H4 (cell line): ENCODE results near the gene UBE2V1. TPM values are rescaled to one million over a fixed set of nuclear protein-coding genes. Genes with fewer than 3 reads are reported as not detected.

Source experiments
- DNase-seq: peaks from one replicate; pipeline ENCODE4 v3.0.0-alpha.2; 2015; ENCODE audit warnings: low spot score
- total RNA-seq: library from RNA; depleted of rRNA; stranded (reverse); fragments of >200 nt; shearing (Covaris generic); gene quantifications from 2 replicates; pipeline ENCODE4 v1.2.3, GENCODE V29; 2014; rRNA removed

The UBE2V1 gene
- total RNA-seq, 1 experiment from 2014 or later: 81.7 TPM

DNA sequence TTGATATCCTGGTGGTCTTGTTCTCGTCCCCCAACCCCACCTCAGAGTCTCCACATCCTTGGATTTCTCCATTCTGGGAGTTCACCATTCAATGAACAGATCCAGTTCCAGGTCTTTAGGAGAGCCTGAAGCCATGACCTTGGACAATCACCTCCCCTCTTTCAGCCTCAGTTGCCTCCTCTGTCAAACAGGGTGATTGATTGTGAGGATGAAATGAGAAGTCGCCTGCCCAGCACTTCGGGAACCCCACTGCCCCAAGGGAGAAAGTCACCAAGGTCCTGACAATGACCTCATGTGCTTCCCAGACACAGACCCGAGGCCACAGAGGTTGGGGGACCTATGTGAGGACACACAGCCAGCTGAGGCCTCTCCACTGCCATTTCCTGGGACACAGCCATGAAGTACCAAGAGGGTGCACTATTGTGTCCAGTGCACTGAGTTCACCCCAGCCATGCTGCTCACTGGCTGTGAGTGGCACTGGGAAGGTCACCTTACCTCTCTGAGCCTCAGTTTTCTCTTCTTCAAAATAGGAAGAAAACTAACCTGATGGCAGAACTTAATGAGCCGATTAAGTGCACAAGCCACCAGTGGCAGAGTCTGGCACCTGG lies 68.5 kb downstream of the UBE2V1 start:
- DNase-seq: no peak

GRCh38 chr20:50043573-50044352 lies 69.2 kb downstream of the UBE2V1 start:
- DNase-seq: no peak

DNA sequence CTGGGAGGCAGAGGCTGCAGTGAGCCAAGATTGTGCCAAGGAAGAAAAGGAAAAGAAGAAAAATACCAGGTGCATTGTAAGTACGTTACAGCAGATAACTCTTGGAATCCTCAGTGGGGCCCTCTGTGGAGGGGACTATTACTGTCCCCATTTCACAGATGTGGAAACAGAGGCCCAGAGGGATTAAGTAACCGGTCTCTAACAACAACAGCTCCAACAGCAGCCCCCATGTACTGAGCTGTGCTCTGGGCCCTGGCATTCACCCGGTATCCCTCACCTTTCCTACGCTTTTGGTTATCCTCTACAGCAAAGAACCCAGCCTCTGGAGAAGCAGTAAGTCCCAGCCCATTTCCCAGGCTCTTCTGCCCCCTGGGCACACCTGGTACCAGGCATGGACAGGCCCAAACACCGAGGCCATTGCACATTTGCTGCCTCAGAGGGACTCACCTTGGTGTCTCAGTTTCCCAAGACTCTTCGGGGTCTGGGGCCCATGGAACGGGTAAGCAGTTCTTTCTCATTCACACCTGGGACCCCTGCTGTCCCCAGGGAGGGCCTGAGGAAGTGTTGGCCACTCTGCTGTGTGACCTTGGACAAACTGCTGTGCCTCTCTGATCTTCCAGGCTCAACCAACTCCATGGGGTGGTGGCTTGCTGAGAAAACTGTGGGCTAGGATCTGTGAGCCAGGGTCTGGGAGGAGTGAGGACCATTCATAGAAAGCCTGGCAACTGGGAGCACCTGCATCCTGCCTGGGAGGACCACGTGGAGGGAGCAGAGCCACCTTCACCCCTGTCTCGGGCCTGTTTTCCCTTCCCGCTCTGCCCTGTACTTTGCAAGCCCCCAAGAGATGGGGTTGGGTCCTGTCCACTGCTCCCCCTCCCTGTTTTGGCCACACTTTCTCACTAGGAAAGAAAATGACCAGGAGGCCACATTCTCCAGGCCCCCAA lies 70.3 kb downstream of the UBE2V1 start:
- DNase-seq: no peak

- no peak for DNase-seq
Observed at GRCh38 chr20:50041246-50041873, 71.6 kb downstream of the UBE2V1 start.

DNA sequence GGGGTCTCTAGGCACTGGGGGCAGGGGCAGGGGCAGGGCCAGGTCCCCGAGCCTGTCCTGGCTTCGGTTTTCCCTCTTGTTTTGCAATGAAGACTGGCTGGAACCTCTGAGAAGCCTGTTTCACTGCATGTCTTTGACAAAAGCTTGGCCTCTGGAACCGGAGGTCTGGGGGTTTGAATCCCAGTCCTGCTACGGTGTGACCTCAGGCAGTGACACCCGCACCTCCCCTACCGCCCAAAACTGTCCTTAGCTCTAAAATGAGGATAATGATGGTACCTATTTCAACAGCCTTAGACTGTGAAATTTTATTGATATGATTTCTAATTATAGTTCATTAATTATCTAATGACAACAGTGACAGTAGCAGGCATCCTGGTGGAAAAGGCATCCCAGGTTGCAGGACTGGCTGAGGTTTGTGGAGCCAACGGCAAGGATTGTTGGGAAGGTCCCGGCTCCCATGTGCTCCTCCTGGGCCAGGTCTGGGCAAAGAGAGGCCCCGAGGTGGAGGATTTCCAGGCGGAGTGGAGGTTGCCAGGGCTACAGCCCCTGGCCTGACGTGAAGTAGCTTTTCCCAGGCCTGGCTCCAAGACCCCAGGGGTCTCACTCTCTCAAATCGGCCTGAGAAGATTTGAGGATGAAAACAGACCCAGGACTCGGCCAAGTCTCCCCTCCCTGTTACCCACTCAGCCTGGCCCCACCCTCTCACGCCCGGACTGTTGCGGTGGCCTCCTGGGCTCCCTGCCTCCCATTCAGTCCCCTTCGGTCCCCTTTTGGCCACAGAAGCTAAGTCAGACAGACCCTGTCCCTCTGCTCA lies 72.3 kb downstream of the UBE2V1 start:
- no peak for DNase-seq

- DNase-seq: no peak
Observed at GRCh38 chr20:50039706-50040431, 73.1 kb downstream of the UBE2V1 start.

- DNase-seq: no peak
Observed at GRCh38 chr20:50038574-50038991, 74.4 kb downstream of the UBE2V1 start.

- DNase-seq: no peak
Observed at GRCh38 chr20:50038169-50038568, 74.8 kb downstream of the UBE2V1 start.

DNA sequence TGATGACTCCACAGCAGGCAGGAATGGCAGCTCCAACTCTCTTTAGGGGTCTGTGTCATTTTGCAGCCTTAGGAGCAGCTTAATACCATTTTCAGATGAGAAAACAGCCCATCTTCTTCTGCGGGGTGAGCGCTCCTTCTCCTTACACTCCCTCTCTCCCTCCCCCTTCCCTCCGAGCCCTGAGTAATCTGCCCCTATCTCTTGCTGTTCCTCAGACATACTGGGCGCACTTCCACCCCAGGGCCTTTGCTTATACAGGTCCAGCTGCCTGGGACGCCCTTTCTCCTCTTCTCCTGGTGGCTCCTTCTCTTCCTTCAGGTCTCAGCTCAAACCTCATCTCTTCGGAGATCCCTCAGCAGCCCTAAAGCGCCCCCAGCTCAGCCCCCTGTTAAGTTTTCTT lies 75.4 kb downstream of the UBE2V1 start:
- DNase-seq: no peak

GRCh38 chr20:50037123-50037522 lies 75.8 kb downstream of the UBE2V1 start:
- DNase-seq: no peak

DNA sequence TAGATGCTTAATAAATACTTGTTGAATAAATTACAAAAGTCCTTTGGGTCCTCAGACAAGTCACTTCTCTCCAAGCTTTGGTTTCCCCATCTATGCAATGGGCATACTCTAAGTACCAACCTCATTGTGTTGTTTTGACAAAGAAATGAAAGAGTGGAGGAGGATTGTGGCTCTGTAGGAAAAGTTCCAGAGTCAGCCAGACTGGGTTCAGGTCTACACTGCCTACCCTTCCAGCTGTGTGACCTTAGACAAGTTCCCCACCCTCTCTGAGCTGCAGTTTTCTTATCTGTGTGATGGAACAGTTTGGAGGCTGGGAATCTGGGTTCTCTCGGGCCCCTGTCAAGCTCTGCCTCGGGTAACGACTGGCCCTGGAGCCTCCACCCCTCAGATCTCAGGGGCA lies 76.2 kb downstream of the UBE2V1 start:
- DNase-seq: no peak

- DNase-seq: peak; percentile 86
Observed at GRCh38 chr20:50034567-50035180, 78.3 kb downstream of the UBE2V1 start.

DNA sequence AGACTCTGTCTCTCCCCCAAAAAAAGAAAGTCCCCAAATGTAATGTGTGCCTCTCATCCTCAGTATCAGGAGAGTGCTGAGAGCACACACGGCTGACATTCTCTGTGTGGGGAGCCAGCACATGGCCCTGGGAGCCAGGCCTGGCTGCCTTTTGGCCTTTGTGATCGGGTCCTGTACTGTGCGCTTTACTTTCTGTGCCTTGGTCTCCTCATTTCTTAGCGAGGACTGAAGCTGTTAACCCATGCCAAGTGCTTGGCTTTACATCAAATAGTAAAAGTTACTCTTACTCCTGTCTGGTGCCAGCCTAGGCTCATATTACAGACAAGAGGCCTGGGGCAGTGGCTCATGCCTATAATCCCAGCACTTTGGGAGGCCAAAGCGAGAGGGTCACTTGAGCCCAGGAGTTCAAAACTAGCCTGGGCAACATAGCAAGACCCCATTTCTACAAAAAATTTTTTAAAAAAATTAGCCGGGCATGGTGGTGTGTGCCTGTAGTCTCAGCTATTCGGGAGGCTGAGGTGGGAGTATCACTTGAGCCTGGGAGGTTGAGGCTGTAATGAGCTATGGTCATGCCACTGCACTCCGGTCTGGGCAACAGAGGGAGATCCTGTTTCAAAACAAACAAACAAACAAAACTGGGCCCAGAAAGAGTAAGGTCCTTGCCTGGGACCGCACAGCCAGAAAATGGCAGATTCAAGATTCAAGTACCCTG lies 79.8 kb downstream of the UBE2V1 start:
- no peak for DNase-seq

Other genes with a start within 250 kb of the UBE2V1 start
- gene SPATA2, start 197.6 kb downstream of the UBE2V1 start, total RNA-seq: 3.2 and 3.3 TPM in 2 replicates
- 152 and 183 TPM in 2 replicates for gene RNF114, start 176.8 kb downstream of the UBE2V1 start, total RNA-seq
- 5.5 and 10.5 TPM in 2 replicates for gene SNAI1, start 130.2 kb downstream of the UBE2V1 start, total RNA-seq
- gene PEDS1, start 40.6 kb upstream of the UBE2V1 start, total RNA-seq: 26.9 and 30.3 TPM in 2 replicates
- 14.8 and 22.1 TPM in 2 replicates for gene CEBPB, start 77.7 kb upstream of the UBE2V1 start, total RNA-seq